GM12872 (cell line): ENCODE results near the gene SPDEF.

ENCODE experiments used
- TF ChIP-seq, protein P1 (sequence below): IDR thresholded peaks from 3 replicates; pipeline ENCODE4 v1.5.1; 2011; ENCODE audit warnings: low read depth, mild to moderate bottlenecking, low read length, moderate library complexity; ENCODE audit not compliant: insufficient read depth

The SPDEF gene

DNA sequence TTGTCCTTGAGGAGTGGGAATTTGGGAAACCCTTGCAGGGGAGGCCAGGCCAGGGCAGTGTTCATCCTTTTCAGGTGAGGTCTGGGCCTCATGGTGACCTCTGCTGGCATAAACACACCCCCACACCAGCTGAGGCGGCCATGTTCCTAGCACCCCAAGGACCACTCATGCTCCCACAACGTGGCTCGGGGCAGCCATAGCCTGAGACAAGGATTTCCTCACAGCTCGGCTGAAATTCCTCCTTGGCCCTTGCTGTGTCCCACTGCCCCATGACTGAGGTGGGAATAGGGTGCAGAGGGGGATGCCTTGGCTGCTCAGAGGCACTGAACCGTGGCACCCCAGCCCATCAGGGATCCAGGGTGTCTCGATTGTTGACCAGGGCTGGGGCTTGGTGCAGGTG, 27.3 kb upstream of the SPDEF start:
- TF ChIP-seq, protein P1, sequence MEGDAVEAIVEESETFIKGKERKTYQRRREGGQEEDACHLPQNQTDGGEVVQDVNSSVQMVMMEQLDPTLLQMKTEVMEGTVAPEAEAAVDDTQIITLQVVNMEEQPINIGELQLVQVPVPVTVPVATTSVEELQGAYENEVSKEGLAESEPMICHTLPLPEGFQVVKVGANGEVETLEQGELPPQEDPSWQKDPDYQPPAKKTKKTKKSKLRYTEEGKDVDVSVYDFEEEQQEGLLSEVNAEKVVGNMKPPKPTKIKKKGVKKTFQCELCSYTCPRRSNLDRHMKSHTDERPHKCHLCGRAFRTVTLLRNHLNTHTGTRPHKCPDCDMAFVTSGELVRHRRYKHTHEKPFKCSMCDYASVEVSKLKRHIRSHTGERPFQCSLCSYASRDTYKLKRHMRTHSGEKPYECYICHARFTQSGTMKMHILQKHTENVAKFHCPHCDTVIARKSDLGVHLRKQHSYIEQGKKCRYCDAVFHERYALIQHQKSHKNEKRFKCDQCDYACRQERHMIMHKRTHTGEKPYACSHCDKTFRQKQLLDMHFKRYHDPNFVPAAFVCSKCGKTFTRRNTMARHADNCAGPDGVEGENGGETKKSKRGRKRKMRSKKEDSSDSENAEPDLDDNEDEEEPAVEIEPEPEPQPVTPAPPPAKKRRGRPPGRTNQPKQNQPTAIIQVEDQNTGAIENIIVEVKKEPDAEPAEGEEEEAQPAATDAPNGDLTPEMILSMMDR = peak; percentile 29; the same call in 1 of the 3 replicates

- TF ChIP-seq, protein P1 = no peak
These were observed 25.4 kb upstream of the SPDEF start for GRCh38 chr6:34581561-34581920.

GRCh38 chr6:34580707-34581560, 24.8 kb upstream of the SPDEF start:
- TF ChIP-seq, protein P1 = no peak

- TF ChIP-seq, protein P1 = no peak
These were observed 22.5 kb upstream of the SPDEF start for GRCh38 chr6:34578445-34579262.

DNA sequence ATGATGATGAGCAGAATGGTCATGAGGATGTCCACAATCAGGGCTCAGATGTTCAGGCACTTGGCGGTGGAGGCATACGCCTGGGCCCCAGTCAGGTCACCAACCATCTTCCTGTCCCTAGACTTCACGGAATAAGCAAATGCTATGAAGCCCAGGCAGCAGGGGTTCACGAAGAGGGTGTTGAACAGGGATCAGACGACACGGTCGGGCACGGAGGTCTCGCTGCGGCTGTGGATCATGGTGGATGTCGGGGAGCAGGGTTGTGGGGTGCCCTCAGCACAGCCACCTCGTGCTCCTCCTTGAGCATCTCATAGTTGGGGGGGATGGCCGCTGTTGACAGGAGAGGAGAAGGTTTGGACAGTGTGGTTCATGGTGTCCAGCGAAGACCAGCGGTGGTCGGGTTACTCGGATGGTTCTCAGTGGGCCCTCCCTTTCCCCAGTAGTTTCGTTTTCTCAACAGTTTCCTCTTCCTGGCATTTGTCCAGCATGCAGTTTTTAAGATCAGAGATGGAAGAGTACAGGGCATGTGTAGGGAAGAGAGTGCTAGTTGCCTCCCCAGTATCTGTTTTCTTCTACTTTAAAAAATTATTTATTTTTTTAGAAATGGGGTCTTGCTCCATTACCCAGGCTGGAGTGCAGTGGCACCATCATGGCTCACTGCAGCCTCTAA, 20.3 kb upstream of the SPDEF start:
- TF ChIP-seq, protein P1 = no peak

GRCh38 chr6:34575326-34575725, 19.2 kb upstream of the SPDEF start:
- TF ChIP-seq, protein P1 = no peak
